Endodermal cell (in vitro differentiated cells): ENCODE measurements around the gene PURB. TPM values are rescaled to one million over a fixed set of nuclear protein-coding genes. Genes with fewer than 3 reads are reported as not detected.

Experiments used
- DNase-seq: peaks from one replicate; pipeline ENCODE4 v3.0.0-alpha.2; 2017
- H3K27ac ChIP-seq: 2 replicates; pipeline ENCODE4 v1.5.1; 2013; ENCODE audit warnings: mild to moderate bottlenecking, low read depth, low read length, moderate library complexity
- H3K27me3 ChIP-seq: 2 replicates; pipeline ENCODE4 v1.6.1; 2013; ENCODE audit warnings: mild to moderate bottlenecking, low read length, moderate library complexity; ENCODE audit not compliant: insufficient read depth, control insufficient read depth, poor library complexity, severe bottlenecking
- H3K36me3 ChIP-seq: 2 replicates; pipeline ENCODE4 v1.7.0; 2013; ENCODE audit warnings: mild to moderate bottlenecking, low read length, moderate library complexity; ENCODE audit not compliant: control insufficient read depth, insufficient read depth
- H3K4me1 ChIP-seq: one replicate; pipeline ENCODE4 v1.7.0; 2013; ENCODE audit warnings: low read length; ENCODE audit not compliant: control insufficient read depth, insufficient read depth
- H3K4me3 ChIP-seq: 2 replicates; pipeline ENCODE4 v1.5.1; 2013; ENCODE audit warnings: mild to moderate bottlenecking, low read length, moderate library complexity
- H3K9ac ChIP-seq: 2 replicates; pipeline ENCODE4 v1.6.1; 2013; ENCODE audit warnings: mild to moderate bottlenecking, low read length, moderate library complexity; ENCODE audit not compliant: poor library complexity, severe bottlenecking; ENCODE audit errors: extremely low read depth
- H3K9me3 ChIP-seq: 2 replicates; pipeline ENCODE4 v1.6.1; 2013; ENCODE audit warnings: mild to moderate bottlenecking, low read length, moderate library complexity; ENCODE audit not compliant: control insufficient read depth
- H3K27ac Mint-ChIP-seq: 2 replicates; pipeline ENCODE4 v1.8.0; 2020; ENCODE audit warnings: mixed read lengths
- H3K27me3 Mint-ChIP-seq: 2 replicates; pipeline ENCODE4 v1.8.0; 2021; ENCODE audit warnings: mild to moderate bottlenecking, mixed read lengths; ENCODE audit not compliant: insufficient read depth
- H3K36me3 Mint-ChIP-seq: 2 replicates; pipeline ENCODE4 v1.8.0; 2020; ENCODE audit warnings: low read depth, mixed read lengths
- H3K4me1 Mint-ChIP-seq: 2 replicates; pipeline ENCODE4 v1.8.0; 2020; ENCODE audit warnings: mixed read lengths
- H3K4me3 Mint-ChIP-seq: 2 replicates; pipeline ENCODE4 v1.8.0; 2020; ENCODE audit warnings: mild to moderate bottlenecking, moderate library complexity, mixed read lengths
- H3K9me3 Mint-ChIP-seq: 2 replicates; pipeline ENCODE4 v1.8.0; 2020; ENCODE audit warnings: mild to moderate bottlenecking, mixed read lengths
- WGBS, 2 experiments: methylation state at CpG; one replicate each; pipeline versions ENCODE4 v1.1.5 to v1.1.7; 2013; ENCODE audit warnings: missing lambda C conversion rate in 2 of 2, mixed read lengths in 1 of 2; ENCODE audit not compliant: insufficient coverage in 1 of 2, insufficient read length in 1 of 2; 5-methylcytosine and 5-hydroxymethylcytosine counted together
- total RNA-seq, 2 donors: library from RNA; stranded (reverse); fragmentation: NEBNext Ultra II Directional in 1 of 2; extraction: Animal tissue kit (Norgen Biotek cat#: 25700) in 1 of 2; gene quantifications; 2 replicates in 1 of 2; 3 replicates in 1 of 2; pipeline ENCODE4 v1.2.1, GENCODE V29; 2021
- TF ChIP-seq, protein P1 (sequence below): fragments of 200-600 bp; sonication (generic); conservative IDR thresholded peaks from 2 replicates; pipeline ENCODE4 v1.5.0; 2021; ENCODE audit warnings: antibody characterized with exemption, mild to moderate bottlenecking

PURB gene
- total RNA-seq, 2 donors from 2014 or later = 24.7 to 29.8 TPM

DNA sequence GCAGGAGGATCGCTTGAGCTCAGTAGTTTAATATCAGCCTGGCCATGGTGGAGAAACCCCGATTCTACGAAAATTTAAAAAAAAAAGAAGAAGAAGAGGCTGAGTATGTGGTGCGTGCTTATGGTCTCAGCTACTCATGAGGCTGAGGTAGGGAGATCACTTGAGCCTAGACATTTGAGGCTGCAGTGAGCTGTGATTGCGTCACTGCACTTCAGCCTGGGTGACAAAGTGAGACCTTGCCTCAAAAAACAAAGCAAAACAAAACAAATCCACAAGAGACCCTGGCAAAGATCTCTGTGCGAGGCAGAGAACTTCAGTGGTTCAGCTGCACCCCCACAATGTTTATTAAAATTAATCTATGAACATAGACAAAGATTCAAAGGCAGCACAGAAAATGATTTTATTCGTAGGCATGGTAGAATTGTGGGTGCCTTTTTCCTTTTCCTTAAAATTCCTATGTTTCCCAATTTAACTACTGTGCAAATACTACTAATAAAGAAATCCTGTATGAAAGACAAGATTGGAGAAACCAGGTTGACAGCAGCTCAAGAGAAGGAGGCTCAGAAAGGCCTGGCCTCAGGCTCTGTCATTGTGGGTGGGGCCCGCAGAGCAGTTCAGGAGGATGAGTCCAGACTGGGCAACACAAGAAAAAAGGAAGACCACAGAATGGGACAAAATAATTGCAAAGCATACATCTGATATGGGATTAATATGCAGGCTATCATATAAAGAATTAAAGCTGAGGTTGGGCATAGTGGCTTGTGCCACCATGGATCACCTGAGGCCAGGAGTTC is 24.5 kb upstream of the PURB start:
- Mint-ChIP-seq H3K9me3 (no peaks in the 10 kb centered on the region), H3K4me3 (no peak overlapping the region), H3K27me3 (peaks cover 4% of the 10 kb centered on the region), H3K4me1 (peaks cover 5% of the 10 kb centered on the region), H3K27ac (no peak overlapping the region), H3K36me3 (no peaks in the 10 kb centered on the region)
- H3K9me3 ChIP-seq = no peaks in the 10 kb centered on the region
- 89 to 90% methylated on average over 6 to 7 of the region's 8 CpGs for WGBS, 2 experiments
- H3K36me3 ChIP-seq = no peaks in the 10 kb centered on the region
- no peak overlapping the region for H3K4me3 ChIP-seq
- no peak overlapping the region for H3K9ac ChIP-seq
- no peaks in the 10 kb centered on the region for H3K4me1 ChIP-seq
- TF ChIP-seq, protein P1, sequence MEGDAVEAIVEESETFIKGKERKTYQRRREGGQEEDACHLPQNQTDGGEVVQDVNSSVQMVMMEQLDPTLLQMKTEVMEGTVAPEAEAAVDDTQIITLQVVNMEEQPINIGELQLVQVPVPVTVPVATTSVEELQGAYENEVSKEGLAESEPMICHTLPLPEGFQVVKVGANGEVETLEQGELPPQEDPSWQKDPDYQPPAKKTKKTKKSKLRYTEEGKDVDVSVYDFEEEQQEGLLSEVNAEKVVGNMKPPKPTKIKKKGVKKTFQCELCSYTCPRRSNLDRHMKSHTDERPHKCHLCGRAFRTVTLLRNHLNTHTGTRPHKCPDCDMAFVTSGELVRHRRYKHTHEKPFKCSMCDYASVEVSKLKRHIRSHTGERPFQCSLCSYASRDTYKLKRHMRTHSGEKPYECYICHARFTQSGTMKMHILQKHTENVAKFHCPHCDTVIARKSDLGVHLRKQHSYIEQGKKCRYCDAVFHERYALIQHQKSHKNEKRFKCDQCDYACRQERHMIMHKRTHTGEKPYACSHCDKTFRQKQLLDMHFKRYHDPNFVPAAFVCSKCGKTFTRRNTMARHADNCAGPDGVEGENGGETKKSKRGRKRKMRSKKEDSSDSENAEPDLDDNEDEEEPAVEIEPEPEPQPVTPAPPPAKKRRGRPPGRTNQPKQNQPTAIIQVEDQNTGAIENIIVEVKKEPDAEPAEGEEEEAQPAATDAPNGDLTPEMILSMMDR = no peak
- no peak overlapping the region for H3K27ac ChIP-seq
- H3K27me3 ChIP-seq = no peaks in the 10 kb centered on the region
- DNase-seq = no peak

DNA sequence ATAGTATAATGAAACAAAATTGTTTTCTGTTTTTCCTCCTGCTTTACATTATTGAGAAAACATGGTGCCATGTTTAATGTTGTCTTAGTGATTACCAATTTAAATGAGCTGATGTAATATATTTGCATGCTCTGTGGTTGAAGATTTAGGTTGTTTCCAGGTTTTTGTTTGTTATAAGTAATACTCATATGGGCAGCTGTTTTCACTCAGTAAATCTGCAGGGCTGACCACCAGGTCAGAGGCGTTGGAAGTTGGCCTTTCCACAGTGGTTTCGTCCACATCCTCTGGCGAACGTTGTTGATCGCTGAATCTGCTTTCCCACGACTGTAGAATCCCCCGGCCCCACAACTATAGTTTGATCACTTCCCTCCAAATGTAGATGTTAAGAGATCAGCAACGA is 21.6 kb upstream of the PURB start:
- no peak for DNase-seq
- Histone ChIP-seq H3K4me3 (no peak overlapping the region), H3K36me3 (no peaks in the 10 kb centered on the region), H3K4me1 (no peaks in the 10 kb centered on the region), H3K27me3 (no peaks in the 10 kb centered on the region), H3K9me3 (no peaks in the 10 kb centered on the region), H3K9ac (no peak overlapping the region), H3K27ac (no peak overlapping the region)
- no peaks in the 10 kb centered on the region for H3K36me3 Mint-ChIP-seq
- H3K4me3 Mint-ChIP-seq = no peak overlapping the region
- WGBS, 2 experiments = 92 to 94% methylated on average over 8 of the region's 8 CpGs
- H3K27me3 Mint-ChIP-seq = peaks cover 4% of the 10 kb centered on the region
- no peak overlapping the region for H3K27ac Mint-ChIP-seq
- no peaks in the 10 kb centered on the region for H3K9me3 Mint-ChIP-seq
- TF ChIP-seq, protein P1 = no peak
- H3K4me1 Mint-ChIP-seq = no peaks in the 10 kb centered on the region

DNA sequence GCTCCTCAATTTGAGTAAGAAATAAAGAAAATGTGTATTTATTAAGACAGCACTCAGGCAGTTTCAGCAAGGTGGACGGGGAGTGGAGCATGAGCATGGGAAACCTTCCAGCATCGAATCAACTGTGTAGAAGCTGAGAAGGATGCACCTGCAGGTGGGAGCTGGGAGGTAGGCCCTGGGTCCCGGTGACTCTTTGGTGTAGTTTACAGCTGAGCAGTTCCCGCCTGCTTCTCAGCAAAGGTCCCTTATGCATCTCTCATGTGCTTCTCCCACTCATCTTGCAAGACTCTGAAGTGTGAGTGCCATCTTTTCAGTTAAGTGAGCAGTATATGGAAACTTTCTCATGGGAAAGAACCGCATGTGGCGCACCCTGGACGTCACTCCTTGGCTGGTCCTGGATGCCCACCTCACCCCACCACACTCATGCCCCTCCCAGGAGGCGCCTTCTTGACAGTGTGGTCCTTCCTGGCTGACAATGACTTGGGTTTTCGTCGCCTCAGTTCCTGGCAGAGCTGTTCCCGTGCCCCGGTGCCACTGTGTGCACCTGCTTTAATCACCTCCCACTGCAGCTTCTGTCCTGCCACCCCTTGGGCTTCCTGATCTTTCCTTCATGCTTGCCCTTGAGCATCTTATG is 19.8 kb upstream of the PURB start:
- H3K9me3 Mint-ChIP-seq = no peaks in the 10 kb centered on the region
- no peaks in the 10 kb centered on the region for H3K36me3 Mint-ChIP-seq
- Histone ChIP-seq H3K27ac (no peak overlapping the region), H3K36me3 (no peaks in the 10 kb centered on the region), H3K9ac (no peak overlapping the region), H3K4me3 (no peak overlapping the region), H3K9me3 (no peaks in the 10 kb centered on the region), H3K4me1 (no peaks in the 10 kb centered on the region), H3K27me3 (no peaks in the 10 kb centered on the region)
- 85 to 88% methylated on average over 9 to 12 of the region's 12 CpGs for WGBS, 2 experiments
- H3K27ac Mint-ChIP-seq = no peak overlapping the region
- H3K4me1 Mint-ChIP-seq = no peaks in the 10 kb centered on the region
- DNase-seq = no peak
- peaks cover 4% of the 10 kb centered on the region for H3K27me3 Mint-ChIP-seq
- H3K4me3 Mint-ChIP-seq = no peak overlapping the region
- TF ChIP-seq, protein P1 = no peak
